OCI-LY7 (cell line): ENCODE measurements around the gene TMPRSS9.

ENCODE experiments used
- CTCF ChIP-seq: fragments of 200-600 bp; sonication (generic); conservative IDR thresholded peaks from 2 replicates; pipeline ENCODE4 v1.5.1; 2014; ENCODE audit warnings: mild to moderate bottlenecking, antibody characterized with exemption, low read length, moderate library complexity, mixed read lengths
- EZH2phosphoT487 ChIP-seq: fragments of 200-600 bp; sonication (generic); IDR thresholded peaks from 2 replicates; pipeline ENCODE4 v1.6.1; 2018; ENCODE audit warnings: low read depth, borderline replicate concordance, mild to moderate bottlenecking, mixed run types, antibody characterized with exemption, low read length, moderate library complexity, mixed read lengths

- no peak for TF ChIP-seq CTCF
- no peak for TF ChIP-seq EZH2phosphoT487
Observed at GRCh38 chr19:2385053-2385721, 25.1 kb downstream of the TMPRSS9 start.
